ENCODE data around the gene ADCK2. TPM values are rescaled to one million over a fixed set of nuclear protein-coding genes. Genes with fewer than 3 reads are reported as not detected.

ADCK2 gene
- total RNA-seq, 1 donor from 2014 or later: 74.2 TPM

- peak; percentile 16 for TF ChIP-seq CTCF (IDR thresholded peaks at IDR 0.05; ENCODE audit: insufficient read depth, low read length, severe bottlenecking)
- DNase-seq (ENCODE audit: low read depth) (no peak), FAIRE-seq (no peak)
- Histone ChIP-seq H3K27me3 (ENCODE audit: control insufficient read depth, insufficient read depth, low read length) (peaks cover 8% of the 10 kb centered on the region), H3K4me3 (ENCODE audit: low read depth, low read length) (no peak overlapping the region), H3K36me3 (ENCODE audit: control insufficient read depth, insufficient read depth, low read length) (no peaks in the 10 kb centered on the region)
These were observed 27.4 kb upstream of the ADCK2 start for GRCh38 chr7:140645166-140645900.

GRCh38 chr7:140646931-140647647 is 25.7 kb upstream of the ADCK2 start:
- Histone ChIP-seq H3K36me3 (ENCODE audit: control insufficient read depth, insufficient read depth, low read length) (no peaks in the 10 kb centered on the region), H3K4me3 (ENCODE audit: low read depth, low read length) (no peak overlapping the region), H3K27me3 (ENCODE audit: control insufficient read depth, insufficient read depth, low read length) (peaks cover 2% of the 10 kb centered on the region)
- TF ChIP-seq CTCF (IDR thresholded peaks at IDR 0.05; ENCODE audit: insufficient read depth, low read length, severe bottlenecking): peak; percentile 60
- no peak for FAIRE-seq
- DNase-seq (ENCODE audit: low read depth): peak; percentile 33

GRCh38 chr7:140649556-140650205 is 23.1 kb upstream of the ADCK2 start:
- FAIRE-seq: no peak
- Histone ChIP-seq H3K27me3 (ENCODE audit: control insufficient read depth, insufficient read depth, low read length) (peaks cover 2% of the 10 kb centered on the region), H3K4me3 (ENCODE audit: low read depth, low read length) (no peak overlapping the region), H3K36me3 (ENCODE audit: control insufficient read depth, insufficient read depth, low read length) (no peaks in the 10 kb centered on the region)
- DNase-seq (ENCODE audit: low read depth): peak; percentile 64
- TF ChIP-seq CTCF (IDR thresholded peaks at IDR 0.05; ENCODE audit: insufficient read depth, low read length, severe bottlenecking): no peak

GRCh38 chr7:140650367-140650766 is 22.4 kb upstream of the ADCK2 start:
- DNase-seq (ENCODE audit: low read depth) (no peak), FAIRE-seq (no peak)
- no peaks in the 10 kb centered on the region for H3K36me3 ChIP-seq (ENCODE audit: control insufficient read depth, insufficient read depth, low read length)
- no peak for TF ChIP-seq CTCF (IDR thresholded peaks at IDR 0.05; ENCODE audit: insufficient read depth, low read length, severe bottlenecking)
- H3K4me3 ChIP-seq (ENCODE audit: low read depth, low read length): no peak overlapping the region
- H3K27me3 ChIP-seq (ENCODE audit: control insufficient read depth, insufficient read depth, low read length): peaks cover 2% of the 10 kb centered on the region

GRCh38 chr7:140653319-140654108 is 19.2 kb upstream of the ADCK2 start:
- no peaks in the 10 kb centered on the region for H3K36me3 ChIP-seq (ENCODE audit: control insufficient read depth, insufficient read depth, low read length)

More at GRCh38 chr7:140653319-140654108, 19.2 kb upstream of the ADCK2 start:
- Histone ChIP-seq H3K4me3 (ENCODE audit: low read depth, low read length) (no peak overlapping the region), H3K27me3 (ENCODE audit: control insufficient read depth, insufficient read depth, low read length) (no peaks in the 10 kb centered on the region)
- TF ChIP-seq CTCF (IDR thresholded peaks at IDR 0.05; ENCODE audit: insufficient read depth, low read length, severe bottlenecking): peak; percentile 74
- peak; percentile 59 for DNase-seq (ENCODE audit: low read depth)
- FAIRE-seq: no peak
